Esophagus mucosa (tissue), 1 donor: ENCODE measurements around the gene OR4C5. TPM values are rescaled to one million over a fixed set of nuclear protein-coding genes. Genes with fewer than 3 reads are reported as not detected.
"Not testable (repeated sequence)": the region's sequence is repeated elsewhere in the genome, so short reads cannot be mapped to it uniquely, and the experiment has no call there.

Experiments used
- ATAC-seq: fragments of 200-7000 bp; cut with Tn5 transposase; one replicate; pipeline ENCODE4 v1.9.1; 2020
- total RNA-seq: library from RNA; stranded (reverse); gene quantifications from one replicate; pipeline ENCODE4 v1.2.4, GENCODE V29; 2023
- donor health status: DM: yes; HTN: yes; CAD: no.

The OR4C5 gene
- total RNA-seq, result not detected

GRCh38 chr11:48366365-48366764 is at the start of gene OR4C5:
Gene OR4C5 (minus strand): TSS chr11:48366465. CDS start chr11:48366465, 0 bp downstream.
- no peak for ATAC-seq

GRCh38 chr11:48384670-48385069 is 18.4 kb upstream of the OR4C5 start:
- no peak for ATAC-seq

GRCh38 chr11:48384151-48384550 is 17.9 kb upstream of the OR4C5 start:
- not testable (repeated sequence) for ATAC-seq

GRCh38 chr11:48361289-48361688 is 5.0 kb downstream of the OR4C5 start:
- not testable (repeated sequence) for ATAC-seq

GRCh38 chr11:48354677-48355076 is 11.6 kb downstream of the OR4C5 start:
- no peak for ATAC-seq

GRCh38 chr11:48354013-48354412 is 12.3 kb downstream of the OR4C5 start:
- ATAC-seq, result no peak

GRCh38 chr11:48346286-48346685 is 20.0 kb downstream of the OR4C5 start:
- not testable (repeated sequence) for ATAC-seq

- ATAC-seq, result not testable (repeated sequence)
Observed at GRCh38 chr11:48342505-48342904, 23.8 kb downstream of the OR4C5 start.

GRCh38 chr11:48341466-48341865 is 24.8 kb downstream of the OR4C5 start:
- no peak for ATAC-seq

GRCh38 chr11:48324620-48325019 is 41.6 kb downstream of the OR4C5 start, which contains the start of gene OR4C3:
Gene OR4C3 (plus strand): TSS chr11:48324920. CDS start chr11:48325022, 102 bp downstream.
- ATAC-seq, result not testable (repeated sequence)

GRCh38 chr11:48319813-48320212 is 46.5 kb downstream of the OR4C5 start:
- not testable (repeated sequence) for ATAC-seq

Other genes with a start within 250 kb of the OR4C5 start
- not detected for gene OR4B1, start 149.7 kb downstream of the OR4C5 start, total RNA-seq
- not detected for gene OR4X2, start 121.4 kb downstream of the OR4C5 start, total RNA-seq
- gene OR4X1, start 102.6 kb downstream of the OR4C5 start, total RNA-seq, result not detected
- not detected for gene OR4S1, start 60.2 kb downstream of the OR4C5 start, total RNA-seq
- not detected for gene OR4C3, start 41.5 kb downstream of the OR4C5 start, total RNA-seq
- not detected for gene OR4A47, start 122.3 kb upstream of the OR4C5 start, total RNA-seq